Heart left ventricle (tissue), 16 donors: ENCODE data around the gene NREP. TPM values are rescaled to one million over a fixed set of nuclear protein-coding genes. Genes with fewer than 3 reads are reported as not detected.

Experiments used
- ATAC-seq, 4 donors: fragments of 200-7000 bp; cut with Tn5 transposase; one replicate each; pipeline ENCODE4 v1.9.1; 2020 to 2022; ENCODE audit warnings: moderate library complexity in 4 of 4, mild to moderate bottlenecking in 3 of 4, moderate number of reproducible peaks in 1 of 4
- DNase-seq, 5 donors: peaks; one replicate each; pipeline ENCODE4 v3.0.0-alpha.2; 2020
- H3K27ac ChIP-seq, 12 donors: fragments of 200-600 bp; sonication (generic) in 4 of 12; one replicate each; pipeline versions ENCODE4 v1.5.0 to v1.8.0; 2016 to 2022; ENCODE audit warnings: mild to moderate bottlenecking in 2 of 12
- H3K27me3 ChIP-seq, 9 donors: fragments of 200-600 bp; sonication (generic) in 2 of 9; one replicate each; pipeline versions ENCODE4 v1.5.1 to v1.8.0; 2016 to 2022; ENCODE audit warnings: mild to moderate bottlenecking in 3 of 9
- H3K36me3 ChIP-seq, 9 donors: fragments of 200-600 bp; sonication (generic) in 2 of 9; one replicate each; pipeline versions ENCODE4 v1.5.0 to v1.8.0; 2018 to 2022; ENCODE audit warnings: mild to moderate bottlenecking in 2 of 9
- H3K4me1 ChIP-seq, 12 donors: fragments of 200-600 bp; sonication (generic) in 4 of 12; one replicate each; pipeline versions ENCODE4 v1.5.0 to v1.8.0; 2016 to 2022; ENCODE audit warnings: mild to moderate bottlenecking in 3 of 12
- H3K4me3 ChIP-seq, 12 donors: fragments of 200-600 bp; sonication (generic) in 4 of 12; one replicate each; pipeline versions ENCODE4 v1.5.0 to v1.8.0; 2017 to 2022; ENCODE audit warnings: mild to moderate bottlenecking in 9 of 12, moderate library complexity in 4 of 12
- H3K9me3 ChIP-seq, 12 donors: fragments of 200-600 bp; sonication (generic) in 4 of 12; one replicate each; pipeline versions ENCODE4 v1.5.0 to v1.8.0; 2016 to 2022; ENCODE audit warnings: mild to moderate bottlenecking in 1 of 12
- POLR2A ChIP-seq, 2 donors: fragments of 450-650 bp; IDR thresholded peaks; one replicate each; pipeline ENCODE4 v1.6.1; 2017; ENCODE audit warnings: antibody characterized with exemption in 2 of 2, mild to moderate bottlenecking in 2 of 2, moderate library complexity in 2 of 2
- WGBS, 4 donors: extraction: QIAGEN DNeasy Blood & Tissue Kit in 2 of 4; methylation state at CpG; one replicate each; pipeline versions ENCODE4 v1.1.5 to v1.1.7; 2013 to 2018; 5-methylcytosine and 5-hydroxymethylcytosine counted together
- intact Hi-C, 10 donors: fragments of 100-400 bp; cut with DNase I; formaldehyde crosslinking; loops; one replicate each; pipeline versions ENCODE4 v1.11.1 to v1.14.2; 2022
- polyA plus RNA-seq, 2 donors: library from polyadenylated mRNA; stranded (reverse); fragments of 200-250 nt; gene quantifications; one replicate each; pipeline ENCODE4 v1.2.3, GENCODE V29; 2013
- total RNA-seq, 9 donors: library from RNA; depleted of rRNA in 2 of 9; stranded (reverse); fragments of >200 nt in 2 of 9; fragmentation: NEBNext Ultra II Directional in 3 of 9; extraction: Animal tissue kit (Norgen Biotek cat#: 25700) in 3 of 9; gene quantifications; one replicate each; pipeline versions ENCODE4 v1.1.0 to v1.2.4, GENCODE V29; 2016 to 2023
- TF ChIP-seq, protein P1 (sequence below), 12 donors: fragments of 200-600 bp; sonication (generic) in 4 of 12; IDR thresholded peaks; one replicate each; pipeline versions ENCODE4 v1.5.0 to v1.8.0; 2018 to 2022; ENCODE audit warnings: antibody characterized with exemption in 12 of 12, mild to moderate bottlenecking in 5 of 12
- donor health status: ischemic (EF 13 %, LVEDD 7.1; RV severe dilation, severe dysfunction).
- donor health status: healthy with polysubstance abuse.
- donor health status: DM: no; HTN: yes; CAD: no.
- donor health status: DM: no; HTN: no; CAD: no.
- donor health status: ischemic (EF 25% LVEDD 6.9; RV normal size, moderate dysfunction).
- donor health status: ischemic (EF 25% LVEDD 5.7; RV mildly dilated, moderate dysfunction).
- donor health status: healthy.
- donor health status: DM: yes; HTN: yes; CAD: no.
- donor health status: ischemic (EF 35%, LVEDD 5.7; RV mildly dilated, moderate dysfunction).
- donor health status: nonischemic (EF 11% LVEDD 7.7; RV severe dilation, severe dysfunction).
- donor health status: DM: yes; HTN: yes; CAD: no.
- donor health status: PGD.
- donor health status: ischemic (EF 29% LVEDD 5.4; RV normal size, mild dysfunction).
- donor health status: nonischemic (EF 23%, LVEDD 6.1; RV moderate dilation, normal function).

NREP gene
- total and polyA plus RNA-seq, 11 donors = 8.1 to 71.8 (median 34.5) TPM

DNA sequence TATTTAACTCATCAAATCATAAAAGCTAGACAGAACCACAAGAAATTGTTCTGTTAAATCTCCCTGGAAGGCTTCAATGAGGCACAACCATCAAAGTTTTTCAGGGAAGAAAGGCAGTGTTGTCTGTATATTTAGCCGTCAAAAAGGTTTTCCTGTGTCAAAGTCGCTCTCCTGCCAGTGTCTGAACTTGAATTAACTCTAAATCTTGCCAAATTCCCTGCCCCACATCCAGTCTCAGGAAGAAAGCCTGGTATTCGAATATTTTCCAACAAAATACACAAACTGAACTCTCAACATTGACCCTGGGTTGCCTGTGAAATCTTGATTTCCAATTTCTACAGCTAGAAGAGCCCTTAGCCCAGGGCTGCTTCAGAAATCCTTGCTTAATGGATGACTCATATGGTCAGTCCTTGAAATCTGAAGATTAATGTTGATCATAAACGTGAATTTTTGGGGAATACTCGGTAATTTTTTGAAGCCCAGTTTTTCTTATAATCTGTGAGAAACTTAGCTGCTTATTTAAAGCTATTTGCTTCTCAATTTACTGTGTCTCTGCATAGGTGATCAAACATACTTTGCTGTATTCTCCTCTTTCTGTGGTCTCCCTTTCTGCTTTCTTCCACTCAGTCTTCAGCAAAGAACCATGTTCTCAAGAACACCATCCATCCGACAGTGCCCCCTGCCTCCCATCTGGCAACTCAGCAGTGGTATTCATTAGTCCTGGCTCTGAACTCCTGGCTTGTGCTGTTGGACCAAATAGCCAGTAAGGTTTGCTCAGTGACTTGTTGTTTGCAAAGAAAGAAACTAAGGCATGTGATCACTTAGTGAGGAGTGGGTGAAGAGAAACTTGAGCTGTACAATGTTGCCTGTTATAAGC, 58.9 kb downstream of the NREP start:
- no peak for TF ChIP-seq POLR2A (IDR thresholded peaks at IDR 0.05)
- TF ChIP-seq, protein P1, sequence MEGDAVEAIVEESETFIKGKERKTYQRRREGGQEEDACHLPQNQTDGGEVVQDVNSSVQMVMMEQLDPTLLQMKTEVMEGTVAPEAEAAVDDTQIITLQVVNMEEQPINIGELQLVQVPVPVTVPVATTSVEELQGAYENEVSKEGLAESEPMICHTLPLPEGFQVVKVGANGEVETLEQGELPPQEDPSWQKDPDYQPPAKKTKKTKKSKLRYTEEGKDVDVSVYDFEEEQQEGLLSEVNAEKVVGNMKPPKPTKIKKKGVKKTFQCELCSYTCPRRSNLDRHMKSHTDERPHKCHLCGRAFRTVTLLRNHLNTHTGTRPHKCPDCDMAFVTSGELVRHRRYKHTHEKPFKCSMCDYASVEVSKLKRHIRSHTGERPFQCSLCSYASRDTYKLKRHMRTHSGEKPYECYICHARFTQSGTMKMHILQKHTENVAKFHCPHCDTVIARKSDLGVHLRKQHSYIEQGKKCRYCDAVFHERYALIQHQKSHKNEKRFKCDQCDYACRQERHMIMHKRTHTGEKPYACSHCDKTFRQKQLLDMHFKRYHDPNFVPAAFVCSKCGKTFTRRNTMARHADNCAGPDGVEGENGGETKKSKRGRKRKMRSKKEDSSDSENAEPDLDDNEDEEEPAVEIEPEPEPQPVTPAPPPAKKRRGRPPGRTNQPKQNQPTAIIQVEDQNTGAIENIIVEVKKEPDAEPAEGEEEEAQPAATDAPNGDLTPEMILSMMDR (IDR thresholded peaks at IDR 0.05) = peak in 1 of 12 donors; percentile 26
- H3K4me3 ChIP-seq = no peak overlapping the region
- no peaks in the 10 kb centered on the region for H3K36me3 ChIP-seq
- H3K27ac ChIP-seq = no peak overlapping the region
- H3K4me1 ChIP-seq = peaks cover 0 to 12% (median 6%) of the 10 kb centered on the region in 12 donors
- no peaks in the 10 kb centered on the region for H3K27me3 ChIP-seq
- ATAC-seq (no peak), DNase-seq (no peak)
- intact Hi-C loops = no loop called here
- WGBS, 4 donors = 69 to 82% (median 77%) methylated on average over 6 of the region's 6 CpGs
- H3K9me3 ChIP-seq = no peaks in the 10 kb centered on the region

DNA sequence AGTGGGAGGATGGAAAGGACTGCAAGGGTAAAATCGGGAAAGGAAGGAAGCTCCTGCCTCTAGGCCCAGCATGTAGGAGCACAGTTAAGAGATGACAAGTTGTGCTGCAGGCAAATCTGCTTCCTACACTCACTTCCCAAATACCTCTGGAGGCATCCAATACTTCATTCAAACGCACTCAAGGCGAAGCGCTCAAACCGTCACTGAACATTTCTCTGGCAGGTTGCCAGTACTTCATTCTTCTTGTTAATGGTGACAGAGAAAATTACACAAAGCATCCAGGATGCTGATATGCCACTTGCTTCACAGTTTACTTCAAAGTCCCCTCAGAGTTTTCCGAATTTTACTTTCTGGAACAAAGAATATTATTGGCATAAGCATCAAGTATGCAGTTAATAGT, 59.8 kb downstream of the NREP start:
- WGBS, 4 donors = 13 to 22% (median 17%) methylated on average over 6 of the region's 6 CpGs
- DNase-seq = no peak
- TF ChIP-seq POLR2A (IDR thresholded peaks at IDR 0.05) = no peak
- TF ChIP-seq, protein P1 (IDR thresholded peaks at IDR 0.05) = no peak
- no peak overlapping the region for H3K27ac ChIP-seq
- no peaks in the 10 kb centered on the region for H3K36me3 ChIP-seq
- no peaks in the 10 kb centered on the region for H3K9me3 ChIP-seq
- no peak overlapping the region for H3K4me3 ChIP-seq
- ATAC-seq = peak in 1 of 4 donors; percentile 42
- H3K4me1 ChIP-seq = peaks cover 0 to 12% (median 6%) of the 10 kb centered on the region in 12 donors
- intact Hi-C loops = no loop called here
- no peaks in the 10 kb centered on the region for H3K27me3 ChIP-seq

DNA sequence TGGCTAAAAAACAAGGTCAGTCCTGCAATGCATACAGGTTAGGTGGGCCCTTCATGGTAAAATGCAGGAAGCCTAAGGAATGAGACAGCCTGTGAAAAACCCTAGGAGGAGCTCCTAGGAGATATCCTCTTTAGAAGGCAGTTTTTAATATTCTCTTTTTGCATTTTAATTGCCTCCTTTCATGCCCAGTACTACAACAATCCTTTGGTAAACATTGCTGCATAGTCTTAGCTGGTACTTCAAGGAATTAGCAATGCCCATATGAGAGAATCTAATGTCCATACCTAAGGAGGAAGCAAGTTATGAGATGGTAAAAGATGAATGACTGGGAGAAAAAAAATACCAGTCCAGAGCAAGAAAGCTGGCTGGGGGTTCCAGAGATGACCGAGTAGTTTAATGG, 61.0 kb downstream of the NREP start:
- 87 to 95% (median 95%) methylated on average over 1 of the region's 1 CpG for WGBS, 4 donors
- no peaks in the 10 kb centered on the region for H3K36me3 ChIP-seq
- ATAC-seq = no peak
- intact Hi-C loops = no loop called here
- DNase-seq = no peak
- no peaks in the 10 kb centered on the region for H3K27me3 ChIP-seq
- H3K27ac ChIP-seq = no peak overlapping the region
- H3K4me3 ChIP-seq = no peak overlapping the region
- TF ChIP-seq POLR2A (IDR thresholded peaks at IDR 0.05) = no peak
- TF ChIP-seq, protein P1 (IDR thresholded peaks at IDR 0.05) = no peak
- H3K9me3 ChIP-seq = no peaks in the 10 kb centered on the region
- H3K4me1 ChIP-seq = peaks cover 0 to 12% (median 6%) of the 10 kb centered on the region in 12 donors

DNA sequence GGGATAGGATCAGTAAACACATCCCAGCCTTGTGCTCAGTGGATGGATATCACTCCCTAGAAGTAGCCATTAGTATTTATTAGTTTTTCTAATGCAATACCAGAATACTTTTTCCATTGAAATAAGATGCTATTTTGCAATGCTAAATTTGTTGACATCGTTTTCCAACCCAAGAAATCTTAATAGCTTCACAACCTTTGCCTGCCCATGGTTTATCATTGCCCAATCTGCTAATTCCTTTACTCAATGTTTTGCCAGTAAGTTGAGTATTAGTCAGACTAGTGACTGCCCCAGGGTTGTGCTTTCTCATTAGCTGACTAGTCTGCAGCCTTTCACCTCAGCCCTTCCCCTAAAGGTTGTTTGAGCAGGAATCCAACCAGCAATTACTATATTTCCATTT, 62.9 kb downstream of the NREP start:
- intact Hi-C loops = no loop called here

More for the DNA sequence above, 62.9 kb downstream of the NREP start:
- H3K36me3 ChIP-seq = no peaks in the 10 kb centered on the region
- no peaks in the 10 kb centered on the region for H3K27me3 ChIP-seq
- H3K4me3 ChIP-seq = no peak overlapping the region
- peaks cover 0 to 12% (median 6%) of the 10 kb centered on the region in 12 donors for H3K4me1 ChIP-seq
- 94 to 100% (median 97%) methylated on average over 1 of the region's 1 CpG for WGBS, 4 donors
- ATAC-seq (no peak), DNase-seq (no peak)
- no peak overlapping the region for H3K27ac ChIP-seq
- no peak for TF ChIP-seq POLR2A (IDR thresholded peaks at IDR 0.05)
- TF ChIP-seq, protein P1 (IDR thresholded peaks at IDR 0.05) = no peak
- H3K9me3 ChIP-seq = no peaks in the 10 kb centered on the region
